GM19395 (cell line): ENCODE measurements around the gene ZNF302.
"Not testable (repeated sequence)": the region's sequence is repeated elsewhere in the genome, so short reads cannot be mapped to it uniquely, and the experiment has no call there.

Source experiments
- ATAC-seq: cut with Tn5 transposase; IDR thresholded peaks from one replicate; pipeline ENCODE4 v1.9.1; 2021; ENCODE audit warnings: mild to moderate bottlenecking, moderate library complexity; ENCODE audit not compliant: unreplicated experiment

Gene ZNF302

DNA sequence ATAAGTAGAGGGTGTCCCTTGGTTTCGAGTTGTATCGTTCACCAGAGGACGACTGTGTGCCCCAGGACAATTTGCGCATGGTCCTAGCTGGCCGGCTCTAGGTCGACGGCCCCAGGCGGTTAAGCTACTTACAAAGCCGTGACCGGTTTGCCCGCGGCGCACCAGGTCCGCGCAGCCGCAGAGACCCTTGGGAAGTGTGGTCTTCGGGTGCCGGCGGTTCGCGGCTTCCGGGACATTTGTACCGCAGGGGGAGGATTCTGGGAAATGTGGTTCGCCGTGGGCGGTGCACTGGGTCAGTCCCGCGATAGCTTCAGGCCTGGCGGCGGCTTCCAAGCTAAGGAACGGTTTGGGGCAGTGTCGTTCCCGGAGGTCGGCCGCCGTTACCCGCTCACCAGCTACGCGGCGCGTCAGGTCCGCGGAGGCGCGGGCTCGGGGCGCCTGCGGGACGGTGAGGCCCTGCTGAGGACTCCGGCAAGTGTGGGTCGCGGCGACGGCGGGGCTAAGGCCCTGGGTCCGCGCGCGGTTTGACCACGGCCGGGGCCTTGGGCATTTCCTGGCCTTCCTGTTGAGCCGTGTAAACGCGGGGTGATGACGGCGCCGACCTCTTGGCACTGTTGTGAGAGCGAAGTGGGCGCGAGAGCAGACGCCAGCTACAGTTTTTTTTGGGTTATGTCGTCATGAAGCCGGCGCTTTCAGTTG, at the start of gene ZNF302:
Gene ZNF302 (plus strand): TSS at position 293 of the 699 bp plus-strand sequence. CDS start 1,127 bp downstream, outside the sequence.
- ATAC-seq: peak; percentile 95

DNA sequence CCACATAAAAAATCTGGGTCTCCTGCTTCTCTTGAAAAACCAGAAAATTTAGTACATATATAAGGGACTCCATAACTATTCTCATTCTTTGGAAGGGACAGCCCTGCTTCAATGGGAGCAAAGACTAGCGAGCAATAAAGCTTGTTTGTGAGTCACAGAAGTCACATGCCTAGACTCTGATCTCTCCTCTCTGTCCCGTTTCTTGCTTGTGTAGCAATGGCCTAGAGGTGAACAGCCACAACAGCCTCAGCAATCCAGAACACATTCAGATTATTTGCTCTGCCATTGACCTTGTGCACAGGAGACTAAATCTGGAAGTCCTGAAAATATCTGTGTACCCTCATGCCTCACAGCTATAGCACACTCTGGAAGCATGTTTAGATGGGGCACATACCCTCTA, 43.7 kb upstream of the ZNF302 start:
- no peak for ATAC-seq

DNA sequence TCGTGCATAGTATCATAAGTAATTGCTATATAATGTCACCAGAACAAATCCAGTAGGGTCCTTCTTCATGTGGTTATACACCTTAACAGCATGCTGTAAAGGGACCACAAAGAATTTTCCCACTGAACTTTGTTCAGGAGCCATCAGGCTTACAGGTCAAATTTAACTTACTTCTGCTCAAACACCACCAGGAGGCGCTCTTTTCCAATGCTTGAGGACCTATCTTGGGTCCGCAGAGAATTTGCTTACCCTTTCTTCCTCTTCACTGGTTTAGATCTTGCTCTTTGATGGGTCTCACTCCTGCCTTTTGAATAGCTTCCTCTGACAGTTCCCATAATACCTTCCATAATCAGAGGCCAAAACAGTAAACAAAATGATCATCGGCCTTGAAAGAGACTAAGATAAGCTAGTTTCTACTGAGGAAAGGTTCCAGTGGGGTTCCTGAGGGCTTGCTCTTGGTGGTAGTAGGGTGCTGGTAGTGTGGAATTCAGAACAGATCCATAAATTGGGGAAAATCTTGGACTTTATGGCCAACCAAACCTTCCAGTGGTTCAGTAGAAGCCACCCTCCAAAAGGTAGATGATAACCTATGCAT, 37.9 kb upstream of the ZNF302 start:
- no peak for ATAC-seq

DNA sequence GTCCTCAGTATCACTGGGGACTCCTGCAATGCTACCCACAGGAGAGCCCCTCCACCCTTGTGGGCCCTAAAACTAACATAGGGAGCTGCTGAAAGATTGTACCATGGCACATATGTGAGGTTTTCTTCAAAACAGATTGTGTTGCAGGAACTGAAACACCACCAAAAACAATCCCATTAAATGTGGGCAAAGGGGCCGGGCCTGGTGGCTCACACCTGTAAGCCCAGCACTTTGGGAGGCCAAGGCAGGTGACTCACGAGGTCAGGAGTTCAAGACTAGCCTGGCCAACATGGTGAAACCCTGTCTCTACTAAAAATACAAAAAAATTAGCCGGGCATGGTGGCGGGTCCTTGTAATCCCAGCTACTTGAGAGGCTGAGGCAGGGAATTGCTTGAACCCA, 35.2 kb upstream of the ZNF302 start:
- ATAC-seq: no peak

DNA sequence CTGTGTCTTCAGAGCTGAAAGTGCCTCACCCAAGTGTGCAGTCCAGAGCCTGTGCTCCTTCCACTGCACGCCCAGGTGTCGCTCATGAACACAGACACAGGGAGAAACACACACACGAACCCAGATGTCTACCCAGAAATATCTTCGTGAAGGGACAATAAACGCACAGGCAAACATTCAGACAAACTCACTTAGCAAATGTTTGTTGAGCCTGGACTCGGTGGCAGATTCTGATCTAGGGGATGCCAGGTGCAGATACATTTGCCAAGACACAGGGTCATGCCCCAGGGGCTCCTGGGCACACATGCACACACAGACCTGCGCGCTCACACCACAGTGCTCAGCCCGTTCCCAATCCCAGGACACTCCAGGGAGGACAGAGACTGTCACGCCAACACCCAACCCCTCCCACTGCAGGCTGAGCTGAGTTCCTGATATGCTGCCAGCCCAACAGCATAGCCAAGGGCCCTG, 32.5 kb upstream of the ZNF302 start:
- no peak for ATAC-seq

DNA sequence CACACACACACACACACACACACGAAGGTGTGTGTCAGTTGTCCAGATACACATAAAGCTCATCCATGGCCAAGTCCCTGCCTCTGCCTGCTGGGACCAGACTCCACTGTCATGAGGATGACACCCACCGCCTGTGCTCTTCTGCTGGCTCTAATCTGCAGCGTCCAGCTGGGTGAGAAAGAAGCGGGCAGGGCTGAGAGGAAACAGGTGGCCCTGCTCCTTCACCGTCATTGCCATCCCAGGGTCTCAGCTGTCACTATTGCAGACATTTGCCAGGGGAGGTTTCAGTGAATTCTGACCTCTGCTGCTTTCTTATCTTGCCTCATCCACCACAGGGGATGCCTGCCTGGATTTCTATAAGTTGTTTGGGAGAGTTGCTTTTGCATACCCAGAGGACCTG, 31.9 kb upstream of the ZNF302 start:
- ATAC-seq: no peak

DNA sequence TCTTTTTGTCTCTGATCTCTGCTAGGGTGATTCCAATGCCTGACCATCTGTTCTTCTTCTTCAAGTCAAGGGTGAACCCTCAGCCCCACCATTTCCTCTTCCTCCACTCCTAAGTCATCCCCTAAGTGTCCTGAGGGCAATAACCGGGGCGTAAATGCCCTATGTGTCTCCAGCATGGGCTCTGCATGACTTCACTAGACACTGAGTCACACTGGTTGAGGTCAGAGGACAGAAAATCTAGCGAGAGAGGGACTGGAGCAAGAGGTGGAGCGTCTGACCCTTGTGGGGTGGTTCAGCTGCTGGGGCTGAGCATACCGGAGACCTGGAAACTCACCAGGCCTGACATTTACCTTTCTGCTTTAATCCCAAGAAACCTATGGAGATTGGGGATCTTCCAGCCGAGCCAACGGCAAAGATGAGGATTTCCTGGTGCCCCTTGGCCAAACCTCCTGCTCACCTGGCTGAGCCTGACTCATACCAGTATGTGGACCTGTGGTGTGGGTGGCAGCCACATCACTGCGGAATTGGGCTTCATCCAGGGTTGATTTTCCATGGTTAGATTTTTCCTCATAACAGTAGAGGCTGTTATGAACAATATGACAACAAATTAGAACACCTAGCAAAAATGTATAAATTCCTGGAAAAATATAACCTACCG, 27.5 kb upstream of the ZNF302 start:
- ATAC-seq: no peak

DNA sequence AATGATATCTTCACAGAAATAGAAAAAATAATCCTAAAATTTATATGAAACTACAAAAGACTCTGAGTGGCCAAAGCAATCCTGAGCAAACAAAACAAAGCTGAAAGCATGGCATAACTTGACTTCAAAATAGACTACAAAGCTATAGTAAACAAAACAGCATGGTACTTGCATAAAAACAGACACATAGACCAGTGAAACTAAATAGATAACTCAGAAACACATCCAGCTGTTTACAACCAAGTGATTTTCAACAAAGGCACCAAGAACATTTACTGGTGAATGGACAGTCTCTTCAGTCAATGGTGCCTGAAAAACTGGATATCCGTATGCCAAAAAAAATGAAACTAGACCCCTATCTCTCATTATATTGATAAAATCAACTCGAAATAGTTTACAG, 25.7 kb upstream of the ZNF302 start:
- no peak for ATAC-seq

DNA sequence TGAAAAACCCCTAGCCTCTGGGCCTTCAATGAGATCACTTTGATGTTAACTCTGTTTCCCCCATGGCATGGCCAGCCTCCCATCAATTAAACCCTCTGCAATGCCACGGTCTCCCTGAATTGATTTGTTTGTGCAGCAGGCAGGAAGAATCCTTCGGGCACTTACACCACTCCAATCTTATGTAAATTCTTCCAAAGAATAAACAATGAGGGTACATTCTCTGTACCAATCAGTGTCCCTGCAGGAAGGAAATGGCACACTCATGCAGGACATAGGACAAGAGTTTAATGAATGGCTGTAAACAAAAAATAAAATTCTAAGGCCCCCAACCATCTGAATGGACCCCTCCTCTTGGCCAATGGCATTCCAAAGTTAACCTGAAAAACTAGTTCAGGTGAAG, 22.7 kb upstream of the ZNF302 start:
- no peak for ATAC-seq

DNA sequence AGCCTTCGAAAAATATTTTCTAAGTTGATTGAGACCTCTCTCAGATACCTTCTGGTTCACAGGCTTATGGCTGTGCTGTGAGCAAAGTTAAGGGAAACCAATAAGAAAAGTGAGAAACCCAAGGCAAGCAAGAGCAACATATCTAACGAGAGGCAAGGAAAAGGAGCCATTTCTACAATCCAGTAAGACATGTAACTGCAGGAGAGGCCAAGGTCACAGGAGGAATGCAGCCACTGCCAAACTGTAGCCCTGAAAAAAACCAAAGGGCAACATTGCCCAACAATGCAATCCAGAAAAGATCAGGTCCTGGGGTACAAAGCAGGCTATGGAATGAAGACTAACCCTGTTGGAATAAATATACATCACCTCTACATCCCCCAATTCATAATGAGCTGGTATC, 21.8 kb upstream of the ZNF302 start:
- no peak for ATAC-seq

DNA sequence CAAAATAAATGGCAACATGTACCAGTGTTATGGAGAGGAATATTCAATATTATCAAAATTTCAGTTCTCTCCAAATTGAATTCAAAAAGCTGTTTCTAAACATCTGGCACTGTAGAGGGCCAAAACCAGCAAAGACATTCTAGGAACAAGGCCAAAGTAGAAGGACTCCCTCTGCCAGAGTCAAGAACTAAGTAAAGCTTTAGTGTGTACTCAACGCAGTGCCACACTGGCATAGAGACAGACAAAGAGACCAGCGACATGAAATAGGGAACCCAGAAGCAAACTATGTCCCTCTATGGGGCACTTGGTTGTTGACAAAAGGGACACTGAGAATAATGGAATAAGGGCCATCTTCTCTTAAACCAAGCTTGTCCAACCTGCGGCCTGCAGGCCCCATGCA, 16.1 kb upstream of the ZNF302 start:
- ATAC-seq: no peak

DNA sequence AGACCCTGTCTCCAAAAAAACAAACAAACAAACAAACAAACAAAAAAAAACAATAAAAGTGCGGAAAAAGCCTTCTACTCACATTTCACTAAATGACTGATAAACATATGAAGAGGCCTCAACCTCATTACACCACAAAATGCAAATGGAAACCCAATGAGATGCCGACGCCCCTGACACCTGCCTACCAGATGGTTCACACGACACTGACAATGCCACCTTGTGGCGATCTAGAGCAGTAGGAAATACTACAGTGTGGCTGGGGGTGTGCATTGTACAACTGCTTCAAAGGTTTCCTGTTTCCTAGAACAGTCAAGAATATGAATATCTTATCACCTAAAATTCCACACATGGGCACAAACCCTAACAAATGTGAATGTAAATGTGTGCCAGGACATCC, 14.6 kb upstream of the ZNF302 start:
- ATAC-seq: no peak

DNA sequence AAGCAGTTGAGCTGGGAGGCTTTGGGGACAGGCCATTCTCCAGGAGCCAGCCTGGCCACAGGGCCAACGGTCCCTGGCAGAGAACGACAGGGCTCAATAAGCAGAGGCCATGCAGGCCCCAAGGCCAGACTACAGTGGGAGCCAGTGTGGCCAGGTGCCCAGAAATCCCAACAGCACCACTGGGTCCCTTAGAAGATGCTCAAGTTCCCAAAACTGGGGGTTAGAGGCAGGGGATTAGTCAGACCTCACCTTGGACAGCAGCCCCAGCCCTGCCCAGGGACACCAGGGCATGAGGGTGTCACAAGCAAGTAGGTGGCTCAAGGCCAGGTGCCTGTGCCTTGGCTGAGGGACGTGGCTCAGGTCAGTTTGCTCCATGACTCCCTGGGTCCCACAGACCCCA, 13.3 kb upstream of the ZNF302 start:
- ATAC-seq: no peak

DNA sequence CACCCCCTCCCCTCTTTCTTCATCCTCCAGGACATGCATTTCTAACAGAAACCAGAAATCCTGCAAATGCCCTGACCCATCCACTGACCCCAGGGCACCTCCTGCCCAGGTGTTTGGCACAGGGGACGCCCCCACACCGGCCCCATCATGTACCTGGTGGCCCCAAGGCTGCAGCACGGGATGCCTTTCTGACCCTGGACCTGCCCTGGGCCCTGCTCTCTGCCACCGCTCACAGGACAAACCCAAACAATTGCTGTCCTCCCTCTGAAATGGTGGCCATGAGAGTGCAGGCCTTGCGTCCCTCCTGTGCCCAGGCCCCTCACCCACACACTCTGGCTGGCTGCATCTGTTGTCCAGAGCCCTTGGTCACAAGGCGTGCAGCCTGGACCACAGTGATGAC, 12.6 kb upstream of the ZNF302 start:
- no peak for ATAC-seq

DNA sequence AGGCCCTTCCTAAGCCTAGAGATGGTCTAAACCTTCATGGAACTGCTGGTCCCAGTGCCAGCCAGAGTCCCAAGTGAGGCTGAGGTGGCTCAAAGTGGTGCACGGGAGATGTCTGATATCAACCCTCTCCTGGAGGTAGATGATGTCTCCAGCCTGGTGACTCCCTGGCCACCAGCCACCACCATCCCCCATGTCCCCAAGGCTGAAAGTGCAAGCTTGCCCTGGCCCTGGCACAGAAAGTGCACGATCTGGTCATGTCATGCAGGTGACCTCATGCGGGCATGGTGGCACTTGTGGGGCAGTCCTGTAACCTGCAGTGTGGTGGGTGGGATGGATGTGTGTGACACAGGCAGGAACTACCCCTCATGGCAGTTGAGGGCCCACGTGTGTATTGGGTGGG, 12.2 kb upstream of the ZNF302 start:
- not testable (repeated sequence) for ATAC-seq

DNA sequence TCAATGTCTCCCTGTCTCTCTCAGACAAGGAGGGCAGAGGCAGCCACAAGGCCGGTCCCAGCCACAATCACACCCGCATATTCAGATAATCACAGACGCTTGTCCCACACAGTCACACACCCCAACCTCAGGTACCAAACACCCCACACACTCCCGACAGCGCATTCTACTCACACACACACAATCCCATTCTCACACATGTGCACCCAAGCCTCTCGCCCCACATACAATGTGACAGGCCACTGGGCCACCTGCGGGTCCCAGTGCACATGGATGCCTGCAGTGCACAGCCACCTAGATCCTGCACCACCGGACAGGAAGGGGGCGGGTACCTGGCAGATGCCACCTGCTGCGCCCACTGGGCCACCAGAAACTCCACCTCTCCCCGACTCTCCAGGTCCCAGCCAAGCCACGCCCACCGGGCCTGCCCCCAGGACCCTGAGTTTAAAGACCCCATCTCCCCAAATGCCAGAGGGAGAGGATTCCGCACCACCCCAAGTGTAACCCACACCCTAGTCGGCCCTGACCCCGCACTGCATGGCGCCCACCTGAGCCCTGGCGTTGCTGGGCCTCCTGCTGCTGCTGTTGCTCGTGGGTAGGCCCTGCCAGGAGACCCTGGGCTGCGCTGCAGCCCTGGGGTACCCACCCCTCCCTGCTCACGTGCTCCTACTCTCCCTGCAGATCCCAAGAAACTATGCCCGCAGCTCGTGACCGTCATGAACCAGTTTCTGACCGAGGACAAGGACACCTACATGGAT, 11.1 kb upstream of the ZNF302 start:
- no peak for ATAC-seq

DNA sequence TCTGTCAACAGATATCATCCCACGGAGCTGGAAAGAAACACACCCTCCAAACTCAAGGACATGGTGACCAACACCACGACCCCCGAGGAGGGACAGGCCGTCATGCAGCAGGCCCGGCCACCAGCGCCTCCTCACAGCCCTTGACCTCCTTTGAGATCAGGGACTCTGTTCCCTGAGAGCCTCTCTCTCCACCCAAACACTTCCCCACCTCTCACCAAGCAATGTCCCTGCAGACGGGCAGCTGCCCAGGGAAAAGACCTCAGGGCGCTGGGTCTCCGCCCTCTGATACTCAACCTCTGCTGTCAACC, 10.6 kb upstream of the ZNF302 start:
- no peak for ATAC-seq

DNA sequence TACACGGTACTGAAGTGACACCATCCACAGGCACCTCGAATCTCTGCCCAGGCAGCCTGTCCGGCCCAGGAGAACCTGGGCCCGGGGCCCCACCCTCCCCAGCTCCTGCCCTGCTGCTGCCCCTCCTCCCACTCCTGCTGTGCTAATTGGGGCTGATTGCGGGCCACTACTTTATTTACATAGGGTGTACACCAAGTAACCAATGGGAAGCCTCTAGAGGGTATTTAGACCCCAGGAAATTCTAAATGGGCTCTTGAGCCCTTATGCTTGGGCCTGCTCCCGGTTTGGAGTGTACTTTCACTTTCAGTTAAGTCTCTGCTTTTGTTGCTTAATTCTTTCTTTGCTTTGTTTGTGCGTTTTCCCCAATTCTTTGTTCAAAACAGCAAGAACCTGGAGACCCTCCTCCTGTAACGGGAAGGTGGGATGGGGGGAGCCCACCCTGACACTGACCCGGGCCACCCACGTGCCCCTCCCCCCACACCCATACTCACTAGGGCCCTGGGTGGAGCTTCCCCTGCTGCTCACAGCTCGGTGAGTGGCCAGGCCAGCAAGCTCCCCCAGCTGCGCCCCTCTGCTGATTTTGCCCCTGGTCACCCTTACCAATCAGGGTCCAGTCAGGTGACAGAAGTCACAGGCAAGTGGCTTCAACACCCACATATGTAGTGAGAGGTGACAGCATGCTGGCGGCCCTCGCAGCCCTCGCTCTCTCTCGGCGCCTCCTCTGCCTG, 10.0 kb upstream of the ZNF302 start:
- ATAC-seq: no peak

DNA sequence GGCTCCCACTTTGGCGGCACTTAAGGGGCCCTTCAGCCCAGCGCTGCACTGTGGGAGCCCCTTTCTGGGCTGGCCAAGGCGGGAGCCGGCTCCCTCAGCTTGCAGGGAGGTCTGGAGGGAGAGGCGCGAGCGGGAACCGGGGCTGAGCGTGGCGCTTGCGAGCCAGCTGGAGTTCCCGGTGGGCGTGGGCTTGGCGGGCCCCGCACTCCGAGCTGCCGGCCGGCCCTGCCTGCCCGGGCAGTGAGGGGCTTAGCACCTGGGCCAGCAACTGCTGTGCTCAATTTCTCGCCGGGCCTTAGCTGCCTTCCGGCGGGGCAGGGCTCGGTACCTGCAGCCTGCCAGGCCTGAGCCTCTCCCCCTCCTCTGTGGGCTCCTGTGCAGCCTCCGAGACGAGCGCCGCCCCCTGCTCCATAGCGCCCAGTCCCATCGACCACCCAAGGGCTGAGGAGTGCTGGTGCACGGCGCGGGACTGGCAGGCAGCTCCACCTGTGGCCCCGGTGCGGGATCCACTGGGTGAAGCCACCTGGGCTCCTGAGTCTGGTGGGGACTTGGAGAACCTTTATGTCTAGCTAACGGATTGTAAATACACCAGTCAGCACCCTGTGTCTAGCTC, 9.3 kb upstream of the ZNF302 start:
- ATAC-seq: not testable (repeated sequence)

DNA sequence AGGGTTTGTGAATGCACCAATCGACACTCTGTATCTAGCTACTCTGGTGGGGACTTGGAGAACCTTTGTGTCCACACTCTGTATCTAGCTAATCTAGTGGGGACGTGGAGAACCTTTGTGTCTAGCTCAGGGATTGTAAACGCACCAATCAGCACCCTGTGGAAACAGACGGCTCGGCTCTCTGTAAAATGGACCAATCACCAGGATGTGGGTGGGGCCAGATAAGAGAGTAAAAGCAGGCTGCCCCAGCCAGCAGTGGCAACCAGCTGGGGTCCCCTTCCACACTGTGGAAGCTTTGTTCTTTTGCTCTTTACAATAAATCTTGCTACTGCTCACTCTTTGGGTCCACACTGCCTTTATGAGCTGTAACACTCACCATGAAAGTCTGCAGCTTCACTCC, 8.8 kb upstream of the ZNF302 start:
- ATAC-seq: not testable (repeated sequence)

DNA sequence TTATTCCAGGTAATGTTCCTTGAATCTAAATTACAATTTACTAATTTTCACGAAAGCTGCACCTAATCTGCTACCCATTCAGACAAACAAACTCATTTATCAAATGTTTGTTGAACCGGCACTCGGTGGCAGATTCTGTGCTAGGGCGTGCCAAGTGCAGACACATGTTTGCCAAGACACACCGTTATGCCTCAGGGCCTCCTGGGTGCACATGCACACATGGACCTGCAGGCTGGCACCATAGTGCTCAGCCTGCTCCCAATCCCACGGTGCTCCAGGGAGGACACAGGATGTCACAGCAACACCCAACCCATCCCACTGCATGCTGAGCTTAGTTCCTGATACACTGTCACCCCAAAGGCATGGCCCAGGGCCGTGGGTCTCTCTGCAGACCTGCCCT, 8.2 kb upstream of the ZNF302 start:
- no peak for ATAC-seq
